HFFc6 (cell line): Measurements from ENCODE around the gene PRIM1. TPM values are rescaled to one million over a fixed set of nuclear protein-coding genes. Genes with fewer than 3 reads are reported as not detected.
A peak's percentile ranks its signal among the peaks of the same experiment; 100 is the strongest.

Source experiments
- DNase-seq: peaks from one replicate; pipeline ENCODE4 v3.0.0-alpha.2; 2018
- H3K27ac Mint-ChIP-seq: 2 replicates; pipeline ENCODE4 v1.8.0; 2020; ENCODE audit warnings: mild to moderate bottlenecking, mixed read lengths
- H3K27me3 Mint-ChIP-seq: 2 replicates; pipeline ENCODE4 v1.8.0; 2021; ENCODE audit warnings: mild to moderate bottlenecking, moderate library complexity, mixed read lengths; ENCODE audit not compliant: insufficient read depth
- H3K36me3 Mint-ChIP-seq: 2 replicates; pipeline ENCODE4 v1.8.0; 2021; ENCODE audit warnings: low read depth, mixed read lengths
- H3K4me1 Mint-ChIP-seq: 2 replicates; pipeline ENCODE4 v1.8.0; 2020; ENCODE audit warnings: low read depth, mixed read lengths
- H3K4me3 Mint-ChIP-seq: 2 replicates; pipeline ENCODE4 v1.8.0; 2020; ENCODE audit warnings: mild to moderate bottlenecking, moderate library complexity, mixed read lengths
- H3K9me3 Mint-ChIP-seq: 2 replicates; pipeline ENCODE4 v1.8.0; 2020; ENCODE audit warnings: mild to moderate bottlenecking, mixed read lengths
- total RNA-seq, 6 experiments: library from RNA; stranded (reverse); fragmentation: NEBNext Ultra II Directional; extraction: Animal tissue kit (Norgen Biotek cat#: 25700); gene quantifications; 2 replicates in 1 of 6; 3 replicates in 5 of 6; pipeline ENCODE4 v1.2.3, GENCODE V29; 2021
- TF ChIP-seq, protein P1 (sequence below): fragments of 200-600 bp; sonication (generic); IDR thresholded peaks from 2 replicates; pipeline ENCODE4 v1.5.0; 2021; ENCODE audit warnings: antibody characterized with exemption, mild to moderate bottlenecking

The PRIM1 gene
- total RNA-seq, 6 experiments from 2014 or later: 5.8 to 13.1 (median 10.7) TPM

DNA sequence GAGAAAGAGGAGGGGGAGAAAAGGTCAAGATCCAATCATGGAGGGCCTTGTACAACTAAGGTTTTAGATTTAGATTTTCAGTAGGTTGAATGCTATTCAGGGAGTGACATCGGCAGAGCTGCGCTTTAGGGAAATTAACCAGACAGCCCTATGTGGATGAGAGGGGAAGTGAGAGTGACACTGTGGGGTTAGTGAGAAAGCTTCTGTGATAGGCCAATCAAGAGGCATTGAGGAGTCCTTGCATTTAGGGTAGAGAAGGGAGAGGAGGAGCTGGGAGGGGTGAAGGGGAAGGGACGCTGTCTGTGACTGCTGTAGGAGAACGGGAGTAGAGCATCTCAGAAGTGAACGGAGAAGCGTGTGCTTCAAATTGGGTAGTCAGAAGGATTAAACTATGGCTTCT is 14.4 kb upstream of the PRIM1 start:
- TF ChIP-seq, protein P1, sequence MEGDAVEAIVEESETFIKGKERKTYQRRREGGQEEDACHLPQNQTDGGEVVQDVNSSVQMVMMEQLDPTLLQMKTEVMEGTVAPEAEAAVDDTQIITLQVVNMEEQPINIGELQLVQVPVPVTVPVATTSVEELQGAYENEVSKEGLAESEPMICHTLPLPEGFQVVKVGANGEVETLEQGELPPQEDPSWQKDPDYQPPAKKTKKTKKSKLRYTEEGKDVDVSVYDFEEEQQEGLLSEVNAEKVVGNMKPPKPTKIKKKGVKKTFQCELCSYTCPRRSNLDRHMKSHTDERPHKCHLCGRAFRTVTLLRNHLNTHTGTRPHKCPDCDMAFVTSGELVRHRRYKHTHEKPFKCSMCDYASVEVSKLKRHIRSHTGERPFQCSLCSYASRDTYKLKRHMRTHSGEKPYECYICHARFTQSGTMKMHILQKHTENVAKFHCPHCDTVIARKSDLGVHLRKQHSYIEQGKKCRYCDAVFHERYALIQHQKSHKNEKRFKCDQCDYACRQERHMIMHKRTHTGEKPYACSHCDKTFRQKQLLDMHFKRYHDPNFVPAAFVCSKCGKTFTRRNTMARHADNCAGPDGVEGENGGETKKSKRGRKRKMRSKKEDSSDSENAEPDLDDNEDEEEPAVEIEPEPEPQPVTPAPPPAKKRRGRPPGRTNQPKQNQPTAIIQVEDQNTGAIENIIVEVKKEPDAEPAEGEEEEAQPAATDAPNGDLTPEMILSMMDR: no peak
- Mint-ChIP-seq H3K4me3 (no peak overlapping the region), H3K4me1 (peaks cover 15% of the 10 kb centered on the region), H3K27me3 (peaks cover 15% of the 10 kb centered on the region), H3K9me3 (no peaks in the 10 kb centered on the region), H3K27ac (no peak overlapping the region), H3K36me3 (no peaks in the 10 kb centered on the region)
- DNase-seq: no peak

- H3K4me3 Mint-ChIP-seq: peak overlapping the region; percentile 62; the same call in 1 of the 2 replicates
- peaks cover under 1% of the 10 kb centered on the region for H3K9me3 Mint-ChIP-seq
- DNase-seq: peak; percentile 65
- peak overlapping the region; percentile 10; the same call in 1 of the 2 replicates for H3K27ac Mint-ChIP-seq
- H3K36me3 Mint-ChIP-seq: peaks cover under 1% of the 10 kb centered on the region
- TF ChIP-seq, protein P1: no peak
- peaks cover 21% of the 10 kb centered on the region for H3K4me1 Mint-ChIP-seq
- H3K27me3 Mint-ChIP-seq: peaks cover 8% of the 10 kb centered on the region
These were observed 11.9 kb upstream of the PRIM1 start for GRCh38 chr12:56763753-56764657.

DNA sequence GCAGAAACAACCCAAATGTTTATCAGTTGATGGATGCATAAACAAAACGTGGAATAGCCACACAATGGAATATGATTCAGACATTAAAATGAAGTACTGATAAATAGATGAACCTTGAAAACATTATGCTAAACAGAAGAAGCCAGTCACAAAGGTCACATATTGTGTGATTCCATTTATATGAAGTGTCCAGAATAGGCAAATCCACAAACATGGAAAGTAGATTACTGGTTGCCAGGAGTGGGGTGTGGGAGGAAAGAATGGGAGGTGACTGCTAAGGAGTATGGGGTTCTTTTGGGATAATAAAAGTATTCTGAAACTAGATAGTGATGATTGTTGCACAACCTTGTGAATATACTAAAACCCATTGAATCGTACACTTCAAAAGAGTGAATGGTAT is 9.7 kb upstream of the PRIM1 start:
- TF ChIP-seq, protein P1: no peak
- Mint-ChIP-seq H3K27me3 (peaks cover 3% of the 10 kb centered on the region), H3K9me3 (peaks cover 10% of the 10 kb centered on the region)

GRCh38 chr12:56760460-56760859 is 8.3 kb upstream of the PRIM1 start:
- H3K4me1 Mint-ChIP-seq: peaks cover 31% of the 10 kb centered on the region

More for the DNA sequence above, 9.7 kb upstream of the PRIM1 start:
- DNase-seq: no peak
- Mint-ChIP-seq H3K36me3 (peaks cover 9% of the 10 kb centered on the region), H3K4me3 (no peak overlapping the region), H3K4me1 (peaks cover 30% of the 10 kb centered on the region), H3K27ac (no peak overlapping the region)

GRCh38 chr12:56759263-56759908 is 7.3 kb upstream of the PRIM1 start:
- Mint-ChIP-seq H3K27ac (no peak overlapping the region), H3K27me3 (peaks cover 2% of the 10 kb centered on the region), H3K4me1 (peaks cover 30% of the 10 kb centered on the region), H3K36me3 (peaks cover 9% of the 10 kb centered on the region), H3K4me3 (no peak overlapping the region), H3K9me3 (peaks cover 10% of the 10 kb centered on the region)
- TF ChIP-seq, protein P1: no peak
- DNase-seq: no peak

More at GRCh38 chr12:56760460-56760859, 8.3 kb upstream of the PRIM1 start:
- Mint-ChIP-seq H3K27ac (no peak overlapping the region), H3K9me3 (peaks cover 10% of the 10 kb centered on the region), H3K27me3 (peaks cover 2% of the 10 kb centered on the region), H3K36me3 (peaks cover 9% of the 10 kb centered on the region), H3K4me3 (no peak overlapping the region)
- DNase-seq: no peak
- TF ChIP-seq, protein P1: no peak
